A549 (cell line): ENCODE results near the gene MTA3. TPM values are rescaled to one million over a fixed set of nuclear protein-coding genes. Genes with fewer than 3 reads are reported as not detected.
A peak's percentile ranks its signal among the peaks of the same experiment; 100 is the strongest.

ENCODE experiments used
- ATAC-seq, 2 experiments: fragments of 200-7000 bp in 1 of 2; fragments of >200 bp in 1 of 2; cut with Nextera tagmentation in 1 of 2; cut with Tn5 transposase in 1 of 2; 3 replicates each; pipeline versions ENCODE4 v1.8.0 to v1.9.1; 2018 to 2020; ENCODE audit warnings: mild to moderate bottlenecking in 1 of 2, moderate library complexity in 1 of 2
- CTCF ChIA-PET: fragments of 300-600 bp; sonication (Branson Sonifier 250); formaldehyde crosslinking; extraction: SDS; loops from one replicate; lab custom pipeline; 2021; ENCODE audit warnings: antibody characterized with exemption, inconsistent platforms; lab: Yijun Ruan, JAX
- POLR2A ChIA-PET: fragments of 350-600 bp; formaldehyde crosslinking; extraction: SDS; loops from one replicate; lab custom pipeline; 2021; ENCODE audit warnings: antibody characterized with exemption, inconsistent platforms; lab: Yijun Ruan, JAX
- DNase-seq, 2 experiments: peaks; one replicate each; pipeline versions ENCODE4 v3.0.0 to v3.0.0-alpha.2; 2011 to 2016; ENCODE audit warnings: low read depth in 1 of 2, low spot score in 1 of 2
- FAIRE-seq: peaks from 2 replicates; lab custom pipeline; 2011; peaks lifted over from hg19 to GRCh38; lab: Jason Lieb, UNC
- H3K27ac ChIP-seq, 2 experiments: fragments of >200 bp; sonication (Bioruptor Twin); formaldehyde crosslinking; 3 replicates each; pipeline ENCODE4 v1.5.1; 2016 to 2017
- H3K4me1 ChIP-seq: fragments of >200 bp; sonication (Bioruptor Twin); formaldehyde crosslinking; 3 replicates; pipeline ENCODE4 v1.6.1; 2016
- H3K4me2 ChIP-seq: fragments of >200 bp; sonication (Bioruptor Twin); formaldehyde crosslinking; 3 replicates; pipeline ENCODE4 v1.6.1; 2016
- H3K4me3 ChIP-seq: fragments of >200 bp; sonication (Bioruptor Twin); formaldehyde crosslinking; 3 replicates; pipeline ENCODE4 v1.5.1; 2016
- H3K9me3 ChIP-seq: fragments of >200 bp; sonication (Bioruptor Twin); formaldehyde crosslinking; 3 replicates; pipeline ENCODE4 v1.6.1; 2016
- CHD2 ChIP-seq: fragments of 150-350 bp; IDR thresholded peaks from 2 replicates; pipeline ENCODE4 v1.6.1; 2014; ENCODE audit warnings: low read length; ENCODE audit not compliant: partially characterized antibody
- EHF ChIP-seq: fragments of 250-450 bp; sonication (Bioruptor Pico); IDR thresholded peaks from 2 replicates; pipeline ENCODE4 v1.5.0; 2020; ENCODE audit warnings: mild to moderate bottlenecking
- EHMT2 ChIP-seq: fragments of 200-600 bp; sonication (generic); IDR thresholded peaks from 2 replicates; pipeline ENCODE4 v1.6.1; 2016; ENCODE audit warnings: antibody characterized with exemption, low read depth, mild to moderate bottlenecking, moderate library complexity
- FOSL2 ChIP-seq, 2 experiments: fragments of 450-650 bp in 1 of 2; fragments of >200 bp in 1 of 2; sonication (Bioruptor Twin) in 1 of 2; formaldehyde crosslinking; IDR thresholded peaks; 2 replicates each; pipeline versions ENCODE4 v1.5.0 to v1.6.1; 2016 to 2020; ENCODE audit warnings: mild to moderate bottlenecking in 1 of 2, moderate library complexity in 1 of 2
- HOXA7 ChIP-seq: fragments of 250-450 bp; sonication (Bioruptor Pico); IDR thresholded peaks from 2 replicates; pipeline ENCODE4 v1.5.0; 2020; ENCODE audit warnings: mild to moderate bottlenecking, moderate library complexity
- HOXB5 ChIP-seq: fragments of 250-450 bp; sonication (Bioruptor Pico); IDR thresholded peaks from 2 replicates; pipeline ENCODE4 v1.5.0; 2020; ENCODE audit warnings: mild to moderate bottlenecking, moderate library complexity
- JUNB ChIP-seq: fragments of >200 bp; sonication (Bioruptor Twin); formaldehyde crosslinking; IDR thresholded peaks from 2 replicates; pipeline ENCODE4 v1.6.1; 2016
- KDM1A ChIP-seq: fragments of 200-600 bp; sonication (generic); IDR thresholded peaks from 2 replicates; pipeline ENCODE4 v1.6.1; 2016; ENCODE audit warnings: low read depth, mild to moderate bottlenecking
- POLR2AphosphoS2 ChIP-seq: conservative IDR thresholded peaks from 2 replicates; pipeline ENCODE4 v1.6.1; 2012; ENCODE audit warnings: low read length, improper control_type of control experiment, inconsistent platforms
- RAD21 ChIP-seq, 2 experiments: fragments of >200 bp in 1 of 2; sonication (Bioruptor Twin) in 1 of 2; formaldehyde crosslinking in 1 of 2; IDR thresholded peaks in 1 of 2; conservative IDR thresholded peaks in 1 of 2; 2 replicates in 1 of 2; 3 replicates in 1 of 2; pipeline ENCODE4 v1.6.1; 2012 to 2018; ENCODE audit warnings: inconsistent platforms in 1 of 2
- RARB ChIP-seq: fragments of 250-450 bp; sonication (Bioruptor Pico); IDR thresholded peaks from 2 replicates; pipeline ENCODE4 v1.8.0; 2021; ENCODE audit warnings: mild to moderate bottlenecking, moderate library complexity
- RNF2 ChIP-seq: fragments of 200-600 bp; sonication (generic); IDR thresholded peaks from 2 replicates; pipeline ENCODE4 v1.6.1; 2016; ENCODE audit warnings: low read depth, mild to moderate bottlenecking, antibody characterized with exemption, moderate library complexity, borderline replicate concordance
- SMC3 ChIP-seq: fragments of >200 bp; sonication (Bioruptor Twin); formaldehyde crosslinking; IDR thresholded peaks from 3 replicates; pipeline ENCODE4 v1.6.1; 2018; ENCODE audit warnings: inconsistent platforms
- SREBF2 ChIP-seq: fragments of 450-650 bp; IDR thresholded peaks from 2 replicates; pipeline ENCODE4 v1.6.1; 2014; ENCODE audit warnings: mild to moderate bottlenecking, moderate library complexity
- ZNF302 ChIP-seq: fragments of 250-450 bp; sonication (Bioruptor Pico); IDR thresholded peaks from 2 replicates; pipeline ENCODE4 v1.9.0; 2021; ENCODE audit warnings: inconsistent platforms, mild to moderate bottlenecking, moderate library complexity
- WGBS: methylation state at CpG from one replicate; pipeline ENCODE4 v1.1.6; 2017; ENCODE audit errors: missing lambda C conversion rate; 5-methylcytosine and 5-hydroxymethylcytosine counted together
- polyA plus RNA-seq, 4 experiments: library from polyadenylated mRNA; depleted of rRNA in 3 of 4; stranded (reverse); fragments of >200 nt; fragmentation: RNase III in 1 of 4; extraction: RNeasy Plus Mini Kit Qiagen cat#74134 plus additional on column Dnase treatment in 1 of 4; gene quantifications; 2 replicates in 3 of 4; 3 replicates in 1 of 4; pipeline ENCODE4 v1.2.3, GENCODE V29; 2011 to 2017
- TF ChIP-seq, protein P1 (sequence below): fragments of 250-450 bp; sonication (Bioruptor Pico); IDR thresholded peaks from 2 replicates; pipeline ENCODE4 v1.5.0; 2021; ENCODE audit warnings: mild to moderate bottlenecking, moderate library complexity, borderline replicate concordance
- TF ChIP-seq, protein P2 (sequence below): fragments of >200 bp; sonication (Bioruptor Twin); formaldehyde crosslinking; IDR thresholded peaks from 3 replicates; pipeline ENCODE4 v1.5.1; 2016

Gene MTA3
- polyA plus RNA-seq, 2 of the 4 experiments (the other 2 are of a cell fraction) = 49.3 to 74.1 TPM

DNA sequence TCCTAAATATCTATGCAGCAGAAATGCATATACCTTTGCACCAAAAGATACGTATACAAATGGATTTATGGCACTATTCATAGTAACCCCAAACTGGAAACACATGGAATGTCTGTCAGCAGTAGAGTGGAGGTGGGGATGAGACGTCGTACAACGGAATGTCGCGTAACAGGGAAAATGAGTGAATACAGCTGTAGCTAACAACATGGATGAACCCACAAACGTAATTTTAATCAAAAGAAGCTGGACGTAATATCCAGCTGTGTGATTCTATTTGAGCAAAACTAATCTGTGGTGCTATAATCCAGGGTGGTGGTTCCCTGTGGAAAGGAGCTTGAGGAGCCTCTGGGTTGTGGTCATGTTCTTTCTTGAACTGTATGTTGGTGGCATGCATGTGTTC lies 89.9 kb downstream of the MTA3 start:
- ChIA-PET CTCF (interaction anchor here (1.1 kb wide), 1 partner anchor 17 kb away, joined by 5 read pairs; no protein-coding TSS in a partner anchor), POLR2A (no interaction called here)
- 80% methylated on average over 8 of the region's 8 CpGs for WGBS
- H3K27ac ChIP-seq = no peak overlapping the region
- DNase-seq (no peak), FAIRE-seq (no peak), ATAC-seq (no peak)
- TF ChIP-seq POLR2AphosphoS2 (no peak), HOXA7 (CRISPR knock-in tag) (no peak), JUNB (no peak), SREBF2 (no peak), ZNF302 (no peak), EHMT2 (no peak), CHD2 (no peak), RNF2 (no peak), KDM1A (no peak)
- no peak overlapping the region for H3K4me2 ChIP-seq
- H3K4me3 ChIP-seq = no peak overlapping the region
- H3K9me3 ChIP-seq = no peaks in the 10 kb centered on the region
- no peaks in the 10 kb centered on the region for H3K4me1 ChIP-seq

DNA sequence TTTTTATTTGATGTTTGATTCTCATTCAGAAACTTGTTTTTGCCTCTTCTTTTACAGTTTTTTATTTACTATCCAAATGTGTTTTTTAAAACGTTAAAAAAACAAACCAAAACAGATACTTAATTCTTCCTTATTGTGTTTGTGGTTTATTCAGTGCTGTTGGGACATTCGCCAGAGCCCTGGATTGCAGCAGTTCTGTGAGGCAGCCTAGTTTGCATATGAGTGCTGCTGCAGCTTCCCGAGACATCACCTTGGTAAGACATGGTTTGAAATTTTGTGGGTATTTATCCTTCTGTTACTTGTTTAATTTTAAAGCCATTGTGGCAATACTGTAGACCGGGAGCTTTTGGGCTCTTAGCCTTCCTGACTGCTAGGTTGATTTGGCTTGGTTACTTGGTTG lies 91.2 kb downstream of the MTA3 start:
- CTCF ChIA-PET = interaction anchor here (1.1 kb wide), 1 partner anchor 161 kb away, joined by 3 read pairs; no protein-coding TSS in a partner anchor

DNA sequence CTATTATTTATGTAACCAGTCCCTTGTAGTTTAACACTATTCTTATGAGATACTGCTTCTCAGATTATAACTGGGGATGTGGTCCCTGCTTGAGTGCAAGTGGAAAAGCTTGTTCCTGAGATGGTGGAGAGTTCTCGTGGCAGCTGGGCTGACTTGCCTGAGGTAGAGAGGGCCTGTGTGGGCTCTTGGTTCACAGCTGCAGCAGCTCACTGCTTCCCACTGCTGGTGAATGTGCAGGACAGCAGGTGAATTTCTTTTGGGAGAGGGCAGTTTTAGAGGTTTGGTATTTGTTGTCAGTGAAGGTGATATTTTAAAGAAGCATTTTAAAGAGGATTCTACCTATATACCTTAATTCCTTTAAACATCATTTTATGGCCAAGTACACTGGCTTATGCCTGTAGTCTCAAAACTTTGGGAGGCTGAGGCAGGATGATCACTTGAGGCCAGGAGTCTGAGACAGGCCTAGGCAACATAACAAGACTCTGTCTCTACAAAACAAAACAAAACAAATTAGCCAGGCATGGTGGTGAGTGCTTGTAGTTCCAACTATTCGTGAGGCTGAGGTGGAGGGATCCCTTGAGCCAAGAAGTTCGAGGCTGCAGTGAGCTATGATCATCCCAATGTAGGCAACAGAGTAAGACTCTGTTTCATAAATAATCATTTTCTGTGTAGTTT lies 94.8 kb downstream of the MTA3 start:
- Histone ChIP-seq H3K9me3 (no peaks in the 10 kb centered on the region), H3K27ac (no peak overlapping the region), H3K4me2 (no peak overlapping the region), H3K4me1 (no peaks in the 10 kb centered on the region), H3K4me3 (no peak overlapping the region)
- DNase-seq = peak; percentile 78 to 81
- FAIRE-seq = peak; percentile 80
- TF ChIP-seq EHF (CRISPR knock-in tag) (no peak), RAD21 (conservative IDR thresholded peaks at IDR 0.05 in 1 of 2, IDR thresholded peaks at IDR 0.05 in 1 of 2) (peak; percentile 94 to 95), SMC3 (peak; percentile 96), RNF2 (no peak), RARB (CRISPR knock-in tag) (no peak), EHMT2 (no peak)
- TF ChIP-seq, protein P1, sequence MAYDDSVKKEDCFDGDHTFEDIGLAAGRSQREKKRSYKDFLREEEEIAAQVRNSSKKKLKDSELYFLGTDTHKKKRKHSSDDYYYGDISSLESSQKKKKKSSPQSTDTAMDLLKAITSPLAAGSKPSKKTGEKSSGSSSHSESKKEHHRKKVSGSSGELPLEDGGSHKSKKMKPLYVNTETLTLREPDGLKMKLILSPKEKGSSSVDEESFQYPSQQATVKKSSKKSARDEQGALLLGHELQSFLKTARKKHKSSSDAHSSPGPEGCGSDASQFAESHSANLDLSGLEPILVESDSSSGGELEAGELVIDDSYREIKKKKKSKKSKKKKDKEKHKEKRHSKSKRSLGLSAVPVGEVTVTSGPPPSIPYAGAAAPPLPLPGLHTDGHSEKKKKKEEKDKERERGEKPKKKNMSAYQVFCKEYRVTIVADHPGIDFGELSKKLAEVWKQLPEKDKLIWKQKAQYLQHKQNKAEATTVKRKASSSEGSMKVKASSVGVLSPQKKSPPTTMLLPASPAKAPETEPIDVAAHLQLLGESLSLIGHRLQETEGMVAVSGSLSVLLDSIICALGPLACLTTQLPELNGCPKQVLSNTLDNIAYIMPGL = no peak
- TF ChIP-seq, protein P2, sequence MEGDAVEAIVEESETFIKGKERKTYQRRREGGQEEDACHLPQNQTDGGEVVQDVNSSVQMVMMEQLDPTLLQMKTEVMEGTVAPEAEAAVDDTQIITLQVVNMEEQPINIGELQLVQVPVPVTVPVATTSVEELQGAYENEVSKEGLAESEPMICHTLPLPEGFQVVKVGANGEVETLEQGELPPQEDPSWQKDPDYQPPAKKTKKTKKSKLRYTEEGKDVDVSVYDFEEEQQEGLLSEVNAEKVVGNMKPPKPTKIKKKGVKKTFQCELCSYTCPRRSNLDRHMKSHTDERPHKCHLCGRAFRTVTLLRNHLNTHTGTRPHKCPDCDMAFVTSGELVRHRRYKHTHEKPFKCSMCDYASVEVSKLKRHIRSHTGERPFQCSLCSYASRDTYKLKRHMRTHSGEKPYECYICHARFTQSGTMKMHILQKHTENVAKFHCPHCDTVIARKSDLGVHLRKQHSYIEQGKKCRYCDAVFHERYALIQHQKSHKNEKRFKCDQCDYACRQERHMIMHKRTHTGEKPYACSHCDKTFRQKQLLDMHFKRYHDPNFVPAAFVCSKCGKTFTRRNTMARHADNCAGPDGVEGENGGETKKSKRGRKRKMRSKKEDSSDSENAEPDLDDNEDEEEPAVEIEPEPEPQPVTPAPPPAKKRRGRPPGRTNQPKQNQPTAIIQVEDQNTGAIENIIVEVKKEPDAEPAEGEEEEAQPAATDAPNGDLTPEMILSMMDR = peak; percentile 99
- CTCF ChIA-PET = interaction anchor here (0.6 to 4.4 kb wide), 52 partner anchors 9 to 1292 kb away, joined by 3 to 44 read pairs (median 4); partner anchors contain the start of gene KCNG3
- POLR2A ChIA-PET = interaction anchor here (1.1 kb wide), 1 partner anchor 167 kb away, joined by 3 read pairs; no protein-coding TSS in a partner anchor
- peak; percentile 97 to 98 for ATAC-seq
- 8% methylated on average over 3 of the region's 3 CpGs for WGBS

More for the DNA sequence above, 91.2 kb downstream of the MTA3 start:
- no peak for TF ChIP-seq HOXB5 (CRISPR knock-in tag)
- no peak for TF ChIP-seq FOSL2 (IDR thresholded peaks at IDR 0.05)
- TF ChIP-seq FOSL2 (CRISPR knock-in tag; IDR thresholded peaks at IDR 0.05) = no peak
- no peak overlapping the region for H3K4me2 ChIP-seq
- H3K9me3 ChIP-seq = no peaks in the 10 kb centered on the region
- no peak overlapping the region for H3K27ac ChIP-seq
- POLR2A ChIA-PET = no interaction called here
- 81% methylated on average over 4 of the region's 4 CpGs for whole genome bisulfite sequencing
- no peak for ATAC-seq
- no peak for FAIRE-seq
- H3K4me3 ChIP-seq = no peak overlapping the region
- no peaks in the 10 kb centered on the region for H3K4me1 ChIP-seq
- DNase-seq = no peak
